Measurements from ENCODE around the gene PITPNM1.

DNA sequence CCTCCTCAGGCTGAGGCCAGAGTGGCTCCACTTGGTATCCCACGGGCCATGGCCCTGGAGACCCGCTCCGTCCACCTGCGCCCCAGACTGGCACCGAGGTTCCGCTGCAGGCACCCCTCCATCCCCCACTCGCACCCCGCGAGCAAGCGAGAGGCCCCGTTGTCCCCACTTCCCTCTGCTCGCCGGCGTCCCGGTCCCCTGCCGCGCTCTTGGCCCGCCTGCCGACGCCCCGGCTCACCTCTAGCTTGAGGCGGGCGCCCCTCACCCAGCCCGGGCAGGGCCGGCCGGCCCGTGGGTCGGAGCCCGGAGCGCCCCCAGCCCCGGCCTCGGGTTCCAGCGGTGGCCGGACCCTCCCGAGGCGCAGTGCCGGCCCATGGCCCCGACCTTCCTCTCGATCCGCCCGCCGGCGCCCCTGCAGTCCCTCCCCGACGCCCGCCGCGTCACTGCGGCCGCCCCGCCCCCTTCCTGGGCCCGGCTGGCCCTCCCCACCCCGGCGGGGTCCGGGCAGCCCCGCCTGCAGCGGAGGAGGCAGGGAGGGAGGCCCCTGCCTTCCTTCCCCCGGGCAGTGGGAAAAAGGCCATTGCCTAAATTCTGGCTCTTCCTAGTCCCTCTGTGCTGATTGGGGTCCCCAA, at the start of gene PITPNM1:
- TF ChIP-seq, protein P1, sequence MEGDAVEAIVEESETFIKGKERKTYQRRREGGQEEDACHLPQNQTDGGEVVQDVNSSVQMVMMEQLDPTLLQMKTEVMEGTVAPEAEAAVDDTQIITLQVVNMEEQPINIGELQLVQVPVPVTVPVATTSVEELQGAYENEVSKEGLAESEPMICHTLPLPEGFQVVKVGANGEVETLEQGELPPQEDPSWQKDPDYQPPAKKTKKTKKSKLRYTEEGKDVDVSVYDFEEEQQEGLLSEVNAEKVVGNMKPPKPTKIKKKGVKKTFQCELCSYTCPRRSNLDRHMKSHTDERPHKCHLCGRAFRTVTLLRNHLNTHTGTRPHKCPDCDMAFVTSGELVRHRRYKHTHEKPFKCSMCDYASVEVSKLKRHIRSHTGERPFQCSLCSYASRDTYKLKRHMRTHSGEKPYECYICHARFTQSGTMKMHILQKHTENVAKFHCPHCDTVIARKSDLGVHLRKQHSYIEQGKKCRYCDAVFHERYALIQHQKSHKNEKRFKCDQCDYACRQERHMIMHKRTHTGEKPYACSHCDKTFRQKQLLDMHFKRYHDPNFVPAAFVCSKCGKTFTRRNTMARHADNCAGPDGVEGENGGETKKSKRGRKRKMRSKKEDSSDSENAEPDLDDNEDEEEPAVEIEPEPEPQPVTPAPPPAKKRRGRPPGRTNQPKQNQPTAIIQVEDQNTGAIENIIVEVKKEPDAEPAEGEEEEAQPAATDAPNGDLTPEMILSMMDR (conservative IDR thresholded peaks at IDR 0.05; ENCODE audit: low read depth in 2 of 2): no peak
- TF ChIP-seq CREB1 (CRISPR knock-in tag; IDR thresholded peaks at IDR 0.05; ENCODE audit: low read depth): peak; percentile 70
- no peak for TF ChIP-seq JUNB (IDR thresholded peaks at IDR 0.05; ENCODE audit: unreplicated experiment)
